ENCODE data around the gene SIGLEC1.

GRCh38 chr20:3741836-3742458, 29.5 kb upstream of the SIGLEC1 start:
- TF ChIP-seq GATA2 (IDR thresholded peaks at IDR 0.05; ENCODE audit: low read depth, low read length) (no peak), GATA3 (IDR thresholded peaks at IDR 0.05; ENCODE audit: low read depth, low read length) (no peak)

All from SH-SY5Y (cell line).